CD14-positive monocyte (primary cell): Measurements from ENCODE around the gene ACOT7. TPM values are rescaled to one million over a fixed set of nuclear protein-coding genes. Genes with fewer than 3 reads are reported as not detected.
A peak's percentile ranks its signal among the peaks of the same experiment; 100 is the strongest.

Experiments
- DNase-seq, 3 donors: peaks; one replicate each; pipeline ENCODE4 v3.0.0-alpha.2; 2011 to 2022
- H2AFZ ChIP-seq: 2 replicates; pipeline ENCODE4 v1.6.0; 2012; ENCODE audit warnings: mild to moderate bottlenecking, low read depth, low read length, inconsistent platforms; ENCODE audit not compliant: insufficient read depth, poor library complexity, severe bottlenecking
- H3K27ac ChIP-seq, 2 donors: 1 replicate in 1 of 2; 2 replicates in 1 of 2; pipeline ENCODE4 v1.5.1; 2012 to 2013; ENCODE audit warnings: low read length in 2 of 2, control low read depth in 1 of 2, inconsistent platforms in 1 of 2, low read depth in 1 of 2, mild to moderate bottlenecking in 1 of 2
- H3K27me3 ChIP-seq, 2 donors: one replicate each; pipeline versions ENCODE4 v1.6.0 to v1.6.1; 2011 to 2013; ENCODE audit warnings: low read length in 2 of 2; ENCODE audit not compliant: control insufficient read depth in 2 of 2, insufficient read depth in 2 of 2
- H3K36me3 ChIP-seq, 2 donors: replicated peaks in 1 of 2; 1 replicate in 1 of 2; 2 replicates in 1 of 2; pipeline versions ENCODE4 v1.5.1 to v1.6.1; 2012 to 2013; ENCODE audit warnings: low read length in 2 of 2, control low read depth in 1 of 2, inconsistent platforms in 1 of 2, mild to moderate bottlenecking in 1 of 2; ENCODE audit not compliant: insufficient read depth in 2 of 2, control insufficient read depth in 1 of 2
- H3K4me1 ChIP-seq, 2 donors: 1 replicate in 1 of 2; 2 replicates in 1 of 2; pipeline versions ENCODE4 v1.5.1 to v1.6.1; 2012 to 2013; ENCODE audit warnings: low read length in 2 of 2, control low read depth in 1 of 2, inconsistent platforms in 1 of 2, mild to moderate bottlenecking in 1 of 2, moderate library complexity in 1 of 2; ENCODE audit not compliant: insufficient read depth in 2 of 2, control insufficient read depth in 1 of 2
- H3K4me2 ChIP-seq: replicated peaks from 2 replicates; pipeline ENCODE3; 2012; ENCODE audit warnings: low read length, moderate library complexity, mild to moderate bottlenecking; ENCODE audit not compliant: poor library complexity, severe bottlenecking; ENCODE audit errors: extremely low read depth
- H3K4me3 ChIP-seq, 3 experiments: fragments of 200-600 bp in 1 of 3; sonication (generic) in 1 of 3; replicated peaks in 1 of 3; 1 replicate in 2 of 3; 2 replicates in 1 of 3; pipeline ENCODE4 v1.5.1; 2011 to 2013; ENCODE audit warnings: low read length in 3 of 3, mild to moderate bottlenecking in 3 of 3, control low read depth in 2 of 3, low read depth in 2 of 3, inconsistent platforms in 1 of 3, moderate library complexity in 1 of 3
- H3K79me2 ChIP-seq: 2 replicates; pipeline ENCODE4 v1.6.0; 2012; ENCODE audit warnings: mild to moderate bottlenecking, control low read depth, inconsistent platforms, low read length, moderate library complexity; ENCODE audit not compliant: insufficient read depth
- H3K9ac ChIP-seq: 2 replicates; pipeline ENCODE4 v1.6.0; 2017; ENCODE audit warnings: low read length, mild to moderate bottlenecking; ENCODE audit not compliant: insufficient read depth, poor library complexity, severe bottlenecking
- H3K9me3 ChIP-seq, 2 donors: replicated peaks in 1 of 2; 1 replicate in 1 of 2; 2 replicates in 1 of 2; pipeline versions ENCODE4 v1.5.1 to v1.6.1; 2012 to 2013; ENCODE audit warnings: low read length in 2 of 2, control low read depth in 1 of 2; ENCODE audit not compliant: control insufficient read depth in 1 of 2, insufficient read depth in 1 of 2
- H4K20me1 ChIP-seq: 2 replicates; pipeline ENCODE4 v1.6.0; 2012; ENCODE audit warnings: mild to moderate bottlenecking, low read length, control low read depth, moderate library complexity; ENCODE audit not compliant: insufficient read depth
- H3K27ac Mint-ChIP-seq, 7 donors: one replicate each; pipeline ENCODE4 v1.8.0; 2020; ENCODE audit warnings: mild to moderate bottlenecking in 7 of 7, mixed read lengths in 7 of 7, moderate library complexity in 6 of 7, inconsistent platforms in 2 of 7
- H3K27me3 Mint-ChIP-seq, 3 donors: one replicate each; pipeline ENCODE4 v1.8.0; 2021 to 2022; ENCODE audit warnings: low read depth in 3 of 3, mild to moderate bottlenecking in 3 of 3, mixed read lengths in 3 of 3, moderate library complexity in 3 of 3, inconsistent platforms in 1 of 3
- H3K36me3 Mint-ChIP-seq, 2 donors: one replicate each; pipeline ENCODE4 v1.8.0; 2020; ENCODE audit warnings: mixed read lengths in 2 of 2, inconsistent platforms in 1 of 2, mild to moderate bottlenecking in 1 of 2
- H3K4me1 Mint-ChIP-seq: one replicate; pipeline ENCODE4 v1.8.0; 2020; ENCODE audit warnings: mild to moderate bottlenecking, mixed read lengths
- H3K4me3 Mint-ChIP-seq, 2 donors: one replicate each; pipeline ENCODE4 v1.8.0; 2020; ENCODE audit warnings: mild to moderate bottlenecking in 2 of 2, mixed read lengths in 2 of 2, moderate library complexity in 1 of 2
- H3K9me3 Mint-ChIP-seq, 7 donors: one replicate each; pipeline ENCODE4 v1.8.0; 2020 to 2022; ENCODE audit warnings: mixed read lengths in 7 of 7, mild to moderate bottlenecking in 6 of 7, moderate library complexity in 6 of 7, inconsistent platforms in 2 of 7
- WGBS: methylation state at CpG from one replicate; pipeline ENCODE4 v1.1.5; 2013; ENCODE audit warnings: missing lambda C conversion rate; ENCODE audit not compliant: insufficient coverage; 5-methylcytosine and 5-hydroxymethylcytosine counted together
- intact Hi-C, 2 donors: fragments of 100-400 bp; cut with micrococcal nuclease; formaldehyde crosslinking; loops; one replicate each; pipeline versions ENCODE4 v1.15.0 to v1.15.1; 2023
- polyA plus RNA-seq, 3 donors: library from polyadenylated mRNA; depleted of rRNA in 1 of 3; unstranded in 2 of 3; stranded (reverse) in 1 of 3; fragments of 300-500 nt in 2 of 3; fragments of >200 nt in 1 of 3; fragmentation: Illumina TruSeq in 2 of 3; gene quantifications; 1 replicate in 2 of 3; 2 replicates in 1 of 3; pipeline ENCODE4 v1.2.3, GENCODE V29; 2012 to 2021
- TF ChIP-seq, protein P1 (sequence below): fragments of 200-600 bp; IDR thresholded peaks from one replicate; pipeline ENCODE4 v1.8.0; 2022; ENCODE audit warnings: antibody characterized with exemption, mild to moderate bottlenecking

The ACOT7 gene
- polyA plus RNA-seq, 3 donors, result 0.63 to 4.3 (median 1.4) TPM

- H3K4me3 Mint-ChIP-seq, result no peak overlapping the region
These were observed 51.5 kb downstream of the ACOT7 start for GRCh38 chr1:6342056-6342455.

DNA sequence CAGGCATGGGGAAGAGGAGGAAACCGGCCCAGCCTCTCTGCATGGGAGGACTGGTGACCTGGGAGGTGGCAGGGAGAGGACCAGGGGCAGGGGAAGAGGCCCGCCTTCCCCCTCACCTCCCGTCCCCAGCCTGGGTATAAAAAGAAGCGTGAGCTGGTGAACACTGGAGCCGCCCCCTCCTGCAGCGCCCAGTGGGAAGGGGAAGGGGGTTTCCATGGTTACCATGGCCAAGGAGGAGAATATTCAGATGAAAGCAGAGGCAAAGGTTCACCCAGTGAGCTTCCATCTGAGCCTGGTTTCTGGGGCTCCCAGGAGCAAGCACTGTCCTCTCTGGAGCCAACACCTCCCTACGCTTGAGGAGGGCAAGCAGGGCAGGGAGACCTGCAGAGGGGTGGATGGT is 54.9 kb downstream of the ACOT7 start:
- intact Hi-C loops, result no loop called here
- Histone ChIP-seq H3K27me3 (no peaks in the 10 kb centered on the region), H3K36me3 (no peaks in the 10 kb centered on the region), H3K9ac (no peak overlapping the region), H3K79me2 (no peaks in the 10 kb centered on the region), H3K4me2 (no peak overlapping the region), H3K4me3 (no peak overlapping the region), H4K20me1 (no peaks in the 10 kb centered on the region), H3K27ac (no peak overlapping the region), H2AFZ (no peak overlapping the region), H3K4me1 (no peaks in the 10 kb centered on the region), H3K9me3 (no peaks in the 10 kb centered on the region)
- Mint-ChIP-seq H3K4me1 (peaks cover 3% of the 10 kb centered on the region), H3K4me3 (no peak overlapping the region), H3K27ac (no peak overlapping the region), H3K36me3 (peaks cover 0 to 3% of the 10 kb centered on the region in 2 donors), H3K27me3 (peaks cover 0 to 3% (median 0%) of the 10 kb centered on the region in 3 donors), H3K9me3 (peaks cover 0 to 1% (median 0%) of the 10 kb centered on the region in 7 donors)
- TF ChIP-seq, protein P1, sequence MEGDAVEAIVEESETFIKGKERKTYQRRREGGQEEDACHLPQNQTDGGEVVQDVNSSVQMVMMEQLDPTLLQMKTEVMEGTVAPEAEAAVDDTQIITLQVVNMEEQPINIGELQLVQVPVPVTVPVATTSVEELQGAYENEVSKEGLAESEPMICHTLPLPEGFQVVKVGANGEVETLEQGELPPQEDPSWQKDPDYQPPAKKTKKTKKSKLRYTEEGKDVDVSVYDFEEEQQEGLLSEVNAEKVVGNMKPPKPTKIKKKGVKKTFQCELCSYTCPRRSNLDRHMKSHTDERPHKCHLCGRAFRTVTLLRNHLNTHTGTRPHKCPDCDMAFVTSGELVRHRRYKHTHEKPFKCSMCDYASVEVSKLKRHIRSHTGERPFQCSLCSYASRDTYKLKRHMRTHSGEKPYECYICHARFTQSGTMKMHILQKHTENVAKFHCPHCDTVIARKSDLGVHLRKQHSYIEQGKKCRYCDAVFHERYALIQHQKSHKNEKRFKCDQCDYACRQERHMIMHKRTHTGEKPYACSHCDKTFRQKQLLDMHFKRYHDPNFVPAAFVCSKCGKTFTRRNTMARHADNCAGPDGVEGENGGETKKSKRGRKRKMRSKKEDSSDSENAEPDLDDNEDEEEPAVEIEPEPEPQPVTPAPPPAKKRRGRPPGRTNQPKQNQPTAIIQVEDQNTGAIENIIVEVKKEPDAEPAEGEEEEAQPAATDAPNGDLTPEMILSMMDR, result no peak
- WGBS, result 88% methylated on average over 5 of the region's 7 CpGs
- DNase-seq, result no peak

More at GRCh38 chr1:6342056-6342455, 51.5 kb downstream of the ACOT7 start:
- Histone ChIP-seq H3K9ac (no peak overlapping the region), H4K20me1 (no peaks in the 10 kb centered on the region), H3K9me3 (no peaks in the 10 kb centered on the region), H3K79me2 (no peaks in the 10 kb centered on the region), H3K36me3 (no peaks in the 10 kb centered on the region), H3K4me3 (no peak overlapping the region), H3K4me1 (no peaks in the 10 kb centered on the region), H2AFZ (no peak overlapping the region), H3K27me3 (no peaks in the 10 kb centered on the region), H3K4me2 (no peak overlapping the region), H3K27ac (no peak overlapping the region)
- H3K27ac Mint-ChIP-seq, result peak overlapping the region in 1 of 7 donors; percentile 53
- WGBS, result no CpG with 5 or more reads among the region's 9 CpGs
- TF ChIP-seq, protein P1, result no peak
- DNase-seq, result no peak
- H3K9me3 Mint-ChIP-seq, result peaks cover 0 to 1% (median 0%) of the 10 kb centered on the region in 7 donors
- H3K27me3 Mint-ChIP-seq, result peaks cover 1 to 4% (median 2%) of the 10 kb centered on the region in 3 donors
- intact Hi-C loops, result loop anchor here in 1 of 2 donors (5.0 kb wide), 1 partner anchor 95 kb away; no protein-coding TSS in a partner anchor
- peaks cover 3% of the 10 kb centered on the region in 2 donors for H3K36me3 Mint-ChIP-seq
- peaks cover 3% of the 10 kb centered on the region for H3K4me1 Mint-ChIP-seq
